Karpas-422 (cell line): ENCODE results near the gene FNDC5. TPM values are rescaled to one million over a fixed set of nuclear protein-coding genes. Genes with fewer than 3 reads are reported as not detected.

Source experiments
- DNase-seq: peaks from one replicate; pipeline ENCODE4 v3.0.0-alpha.2; 2015
- H2AFZ ChIP-seq: fragments of 200-600 bp; sonication (generic); 2 replicates; pipeline ENCODE4 v1.6.1; 2014; ENCODE audit warnings: antibody characterized with exemption, low read length, mixed read lengths
- H3K27ac ChIP-seq: fragments of 200-600 bp; sonication (generic); 2 replicates; pipeline ENCODE4 v1.5.1; 2014; ENCODE audit warnings: mild to moderate bottlenecking, low read length, moderate library complexity
- H3K27me3 ChIP-seq: fragments of 200-600 bp; sonication (generic); 2 replicates; pipeline ENCODE4 v1.6.1; 2014; ENCODE audit warnings: low read length, mixed read lengths
- H3K36me3 ChIP-seq: fragments of 200-600 bp; sonication (generic); 2 replicates; pipeline ENCODE4 v1.6.1; 2014; ENCODE audit warnings: low read length, mixed read lengths; ENCODE audit not compliant: insufficient read depth
- H3K4me1 ChIP-seq: fragments of 200-600 bp; sonication (generic); 2 replicates; pipeline ENCODE4 v1.6.1; 2014; ENCODE audit warnings: mild to moderate bottlenecking, low read length, mixed read lengths
- H3K4me2 ChIP-seq: fragments of 200-600 bp; sonication (generic); 2 replicates; pipeline ENCODE4 v1.6.1; 2014; ENCODE audit warnings: low read length, low read depth, mild to moderate bottlenecking; ENCODE audit not compliant: poor library complexity, severe bottlenecking
- H3K4me3 ChIP-seq: fragments of 200-600 bp; sonication (generic); 2 replicates; pipeline ENCODE4 v1.5.1; 2014; ENCODE audit warnings: mild to moderate bottlenecking, antibody characterized with exemption, low read length, mixed read lengths
- H3K79me2 ChIP-seq: fragments of 200-600 bp; sonication (generic); 2 replicates; pipeline ENCODE4 v1.6.1; 2014; ENCODE audit warnings: mild to moderate bottlenecking, low read length, mixed read lengths
- H3K9ac ChIP-seq: fragments of 200-600 bp; sonication (generic); 2 replicates; pipeline ENCODE4 v1.6.0; 2014; ENCODE audit warnings: low read length
- H3K9me2 ChIP-seq: fragments of 200-600 bp; sonication (generic), shearing (Covaris generic); replicated peaks from 2 replicates; pipeline ENCODE4 v1.6.0; 2014; ENCODE audit warnings: mild to moderate bottlenecking, low read length, moderate library complexity; ENCODE audit not compliant: insufficient read depth
- H3K9me3 ChIP-seq: fragments of 300-700, 200-600 bp; sonication (generic); 2 replicates; pipeline ENCODE4 v1.6.1; 2014; ENCODE audit warnings: low read length, mixed read lengths
- H4K20me1 ChIP-seq: fragments of 200-600 bp; sonication (generic); 2 replicates; pipeline ENCODE4 v1.6.1; 2014; ENCODE audit warnings: mild to moderate bottlenecking, antibody characterized with exemption, low read length, low read depth; ENCODE audit not compliant: insufficient read depth
- total RNA-seq: library from RNA; depleted of rRNA; stranded (reverse); fragments of >200 nt; shearing (Covaris generic); gene quantifications from 2 replicates; pipeline ENCODE4 v1.2.3, GENCODE V29; 2014; ENCODE audit warnings: low replicate concordance; rRNA removed

The FNDC5 gene
- total RNA-seq: not detected in 2 replicates

DNA sequence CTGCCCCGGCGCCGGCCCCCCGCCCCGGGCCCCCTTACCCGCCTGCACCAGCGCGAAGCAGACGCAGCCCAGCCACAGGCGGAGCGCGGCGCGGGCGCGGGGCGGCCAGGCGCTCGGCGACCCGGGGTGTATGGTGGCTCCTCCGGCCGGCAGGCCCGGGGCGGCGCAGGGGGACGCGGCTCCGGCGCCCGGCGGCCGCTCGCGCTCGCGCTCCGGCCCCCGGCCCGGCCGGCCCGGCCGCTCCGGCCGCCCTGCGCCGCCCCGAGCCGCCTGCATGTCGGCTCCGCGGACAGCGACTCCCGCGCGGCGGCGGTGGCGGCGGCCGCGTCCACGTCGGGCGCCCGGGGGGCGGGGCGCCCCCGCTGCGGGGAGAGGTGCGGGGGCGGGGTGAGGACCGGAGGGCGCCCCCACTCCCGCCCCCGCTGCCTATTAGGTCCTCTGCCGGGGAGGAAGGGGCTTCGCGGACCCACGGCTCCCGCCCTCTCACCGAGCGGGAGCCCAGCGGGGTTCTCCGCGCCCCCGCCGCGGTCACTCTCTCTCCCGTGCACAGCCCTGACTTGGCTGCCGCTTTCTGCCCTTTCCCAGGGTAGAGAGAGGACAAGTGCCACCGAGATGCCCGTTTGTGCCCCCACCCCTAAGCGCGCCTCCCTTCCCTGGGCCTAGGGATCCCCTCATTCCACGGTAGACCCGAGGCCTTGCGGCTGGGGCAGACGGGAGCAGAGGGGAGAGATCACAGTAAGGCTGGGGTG, at the start of gene FNDC5:
FNDC5 (minus strand) TSS at position 298 of the 749 bp plus-strand sequence.
- Histone ChIP-seq H3K79me2 (no peaks in the 10 kb centered on the region), H3K27me3 (no peaks in the 10 kb centered on the region), H3K4me3 (no peak within 1 kb of the TSS), H3K4me2 (no peak within 1 kb of the TSS), H4K20me1 (no peaks in the 10 kb centered on the region), H3K4me1 (peaks cover 12% of the 10 kb centered on the region), H2AFZ (no peak within 1 kb of the TSS), H3K27ac (no peak within 1 kb of the TSS), H3K9me2 (no peaks in the 10 kb centered on the region), H3K9me3 (no peaks in the 10 kb centered on the region), H3K9ac (no peak within 1 kb of the TSS), H3K36me3 (no peaks in the 10 kb centered on the region)
- no peak for DNase-seq

DNA sequence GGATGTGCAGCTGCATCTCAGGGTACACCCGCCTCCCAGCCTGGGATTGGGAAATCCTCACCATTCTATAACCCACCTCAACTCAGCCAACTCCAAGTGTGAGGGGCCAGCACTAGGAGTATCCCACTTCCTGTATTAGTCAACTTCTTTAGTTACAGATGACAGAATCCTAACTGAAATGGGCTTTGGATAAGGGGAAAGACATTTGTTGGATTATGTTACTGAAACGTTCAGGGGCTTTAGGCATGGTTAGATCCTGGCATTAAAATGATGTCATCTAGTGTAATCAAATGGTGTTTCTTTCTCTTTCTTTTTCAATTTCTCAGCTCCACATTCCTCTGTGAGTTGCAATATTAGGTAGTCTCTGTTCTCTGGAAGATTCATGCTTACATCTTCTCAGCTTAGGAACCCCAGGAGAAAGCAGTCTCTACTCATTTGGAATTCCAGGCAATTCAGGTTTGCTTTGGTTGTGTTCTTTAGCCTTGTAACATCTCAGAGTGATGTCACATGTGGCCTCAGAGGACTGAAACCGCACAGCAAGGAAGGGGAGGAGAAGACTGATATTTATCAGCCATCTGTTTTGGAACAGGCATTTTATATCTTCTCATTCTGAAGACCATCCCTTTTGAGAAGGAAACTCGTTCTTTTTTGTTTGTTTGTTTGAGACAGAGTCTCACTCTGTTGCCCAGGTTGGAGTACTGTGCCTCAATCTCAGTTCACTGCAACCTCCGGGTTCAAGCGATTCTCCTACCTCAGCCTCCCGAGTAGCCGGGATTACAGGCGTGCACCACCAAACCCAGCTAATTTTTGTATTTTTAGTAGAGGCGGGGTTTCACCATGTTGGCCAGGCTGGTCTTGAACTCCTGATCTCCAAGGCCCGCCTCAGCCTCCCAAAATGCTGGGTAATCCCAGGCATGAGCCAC, 49.4 kb upstream of the FNDC5 start:
- Histone ChIP-seq H3K79me2 (no peaks in the 10 kb centered on the region), H3K4me2 (no peak overlapping the region), H3K27me3 (no peaks in the 10 kb centered on the region)

DNA sequence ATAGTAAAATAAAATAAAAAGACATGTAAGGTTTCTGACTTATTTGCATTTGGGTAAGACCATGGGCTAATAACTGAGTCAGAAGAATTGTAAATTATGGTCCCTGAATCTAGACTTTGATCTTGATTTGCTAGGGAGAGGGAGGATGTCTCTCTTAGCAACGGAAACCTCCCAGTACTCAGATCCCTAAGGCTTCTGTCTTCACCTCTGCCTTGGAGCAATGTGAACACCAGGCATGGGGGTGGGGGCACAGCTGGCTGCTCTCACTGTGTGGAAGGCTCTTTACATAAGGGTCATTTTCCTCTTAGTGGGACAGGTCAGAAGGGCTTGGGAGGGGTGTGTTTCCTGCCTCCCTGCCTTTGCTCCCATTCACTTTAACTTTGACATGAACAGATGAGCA, 47.5 kb upstream of the FNDC5 start:
- DNase-seq: no peak

More for the DNA sequence above, 49.4 kb upstream of the FNDC5 start:
- Histone ChIP-seq H3K9ac (no peak overlapping the region), H3K9me2 (no peaks in the 10 kb centered on the region), H4K20me1 (no peaks in the 10 kb centered on the region), H3K27ac (no peak overlapping the region), H3K4me3 (no peak overlapping the region), H3K9me3 (no peaks in the 10 kb centered on the region), H3K4me1 (no peaks in the 10 kb centered on the region), H3K36me3 (peaks cover 6% of the 10 kb centered on the region; the same call in 1 of the 2 replicates), H2AFZ (no peak overlapping the region)
- no peak for DNase-seq

DNA sequence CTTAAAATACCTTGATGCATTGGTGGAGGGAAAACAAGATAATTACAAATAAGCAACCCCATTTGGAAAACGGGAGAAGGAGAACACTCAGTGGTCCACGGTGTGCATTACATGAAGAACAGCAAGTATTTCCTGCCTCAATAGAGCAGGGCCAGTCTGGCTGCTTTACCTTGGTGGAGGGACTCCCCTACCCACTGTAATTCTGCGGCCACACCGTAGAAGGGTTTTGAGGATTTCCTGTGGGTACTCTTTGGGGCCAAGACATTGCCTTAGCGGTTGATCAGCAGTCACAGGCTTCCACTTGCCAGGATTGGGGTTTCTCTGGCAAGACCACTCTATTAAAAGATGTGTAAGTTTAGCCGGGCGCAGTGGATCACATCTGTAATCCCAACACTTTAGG, 46.8 kb upstream of the FNDC5 start:
- Histone ChIP-seq H3K4me1 (no peaks in the 10 kb centered on the region), H3K9me2 (no peaks in the 10 kb centered on the region), H3K4me3 (no peak overlapping the region), H4K20me1 (no peaks in the 10 kb centered on the region), H3K4me2 (no peak overlapping the region), H3K79me2 (no peaks in the 10 kb centered on the region), H3K27me3 (no peaks in the 10 kb centered on the region), H3K36me3 (peaks cover 6% of the 10 kb centered on the region; the same call in 1 of the 2 replicates), H2AFZ (no peak overlapping the region), H3K9ac (no peak overlapping the region), H3K27ac (no peak overlapping the region), H3K9me3 (no peaks in the 10 kb centered on the region)
- no peak for DNase-seq

More for the DNA sequence above, 47.5 kb upstream of the FNDC5 start:
- no peak overlapping the region for H2AFZ ChIP-seq
- no peaks in the 10 kb centered on the region for H3K79me2 ChIP-seq
- H3K4me2 ChIP-seq: no peak overlapping the region
- no peak overlapping the region for H3K9ac ChIP-seq
- no peak overlapping the region for H3K27ac ChIP-seq
- H3K27me3 ChIP-seq: no peaks in the 10 kb centered on the region
- H3K36me3 ChIP-seq: peaks cover 6% of the 10 kb centered on the region; the same call in 1 of the 2 replicates
- H3K4me1 ChIP-seq: no peaks in the 10 kb centered on the region
- no peaks in the 10 kb centered on the region for H3K9me3 ChIP-seq
- no peaks in the 10 kb centered on the region for H3K9me2 ChIP-seq
- no peaks in the 10 kb centered on the region for H4K20me1 ChIP-seq
- no peak overlapping the region for H3K4me3 ChIP-seq

DNA sequence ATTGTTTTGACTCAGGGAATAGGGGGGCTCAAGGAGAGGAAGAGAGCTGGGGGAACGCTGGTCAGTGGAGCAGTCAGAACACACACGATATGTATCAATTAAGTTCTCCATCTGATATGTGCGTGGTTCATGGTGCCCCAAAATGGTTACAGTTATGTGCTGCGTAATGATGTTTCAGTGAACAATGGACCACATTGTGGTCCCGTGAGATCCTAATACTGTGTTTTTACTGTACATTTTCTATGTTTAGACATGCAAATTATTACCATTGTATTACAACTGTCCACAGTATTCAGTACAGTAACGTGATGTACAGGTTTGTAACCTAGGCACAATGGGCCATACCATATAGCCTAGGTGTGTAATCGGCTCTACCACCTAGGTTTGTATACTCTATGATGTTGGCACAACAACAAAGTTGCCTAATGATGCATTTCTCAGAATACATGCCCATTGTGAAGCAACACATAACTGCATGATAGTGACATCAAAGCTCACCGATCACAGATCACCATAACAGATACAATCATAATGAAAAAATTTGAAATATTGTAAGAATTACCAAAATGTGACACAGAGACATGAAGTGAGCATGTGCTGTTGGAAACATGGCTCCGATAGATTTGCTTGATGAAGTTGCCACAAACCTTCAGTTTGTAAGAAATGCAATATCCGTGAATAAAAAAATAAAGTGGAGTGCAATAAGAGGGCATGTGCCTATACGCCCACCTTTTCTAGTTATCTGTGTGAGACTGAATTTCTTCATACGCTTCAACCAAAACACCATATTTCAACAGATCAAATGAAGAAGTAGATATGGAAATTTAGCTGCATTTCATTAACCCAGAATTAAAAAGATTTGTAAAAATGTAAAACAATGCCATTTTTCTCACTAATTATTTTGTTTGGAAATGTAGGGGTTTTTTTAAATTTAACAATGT, 45.3 kb upstream of the FNDC5 start:
- Histone ChIP-seq H3K4me1 (no peaks in the 10 kb centered on the region), H3K36me3 (peaks cover 6% of the 10 kb centered on the region; the same call in 1 of the 2 replicates), H3K27ac (no peak overlapping the region), H2AFZ (no peak overlapping the region), H3K4me3 (no peak overlapping the region), H3K27me3 (no peaks in the 10 kb centered on the region), H3K9me3 (no peaks in the 10 kb centered on the region), H3K79me2 (no peaks in the 10 kb centered on the region), H4K20me1 (no peaks in the 10 kb centered on the region), H3K9me2 (no peaks in the 10 kb centered on the region), H3K4me2 (no peak overlapping the region), H3K9ac (no peak overlapping the region)
- no peak for DNase-seq

DNA sequence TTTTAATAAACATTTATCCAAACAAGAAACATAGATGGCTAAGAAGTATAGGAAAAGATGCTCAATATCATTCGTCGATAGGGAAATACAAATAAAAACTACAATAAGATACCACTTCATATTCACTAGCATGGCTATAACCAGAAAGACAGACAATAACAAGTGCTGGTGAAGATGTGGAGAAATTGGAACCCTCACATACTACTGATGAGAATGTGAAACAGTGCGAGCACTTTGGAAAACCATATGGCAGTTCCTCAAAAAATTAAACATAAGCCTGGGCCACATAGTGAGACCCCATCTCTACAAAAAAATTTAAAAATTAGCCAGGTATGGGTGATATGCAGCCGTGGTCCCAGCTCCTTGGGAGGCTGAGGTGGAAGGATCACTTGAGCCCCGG, 39.6 kb upstream of the FNDC5 start:
- Histone ChIP-seq H3K4me2 (no peak overlapping the region), H3K9me2 (no peaks in the 10 kb centered on the region), H3K36me3 (no peaks in the 10 kb centered on the region), H3K9me3 (no peaks in the 10 kb centered on the region), H2AFZ (no peak overlapping the region), H3K4me3 (no peak overlapping the region), H3K9ac (no peak overlapping the region), H3K79me2 (no peaks in the 10 kb centered on the region), H3K27ac (no peak overlapping the region), H3K4me1 (no peaks in the 10 kb centered on the region), H3K27me3 (no peaks in the 10 kb centered on the region), H4K20me1 (no peaks in the 10 kb centered on the region)
- DNase-seq: no peak

DNA sequence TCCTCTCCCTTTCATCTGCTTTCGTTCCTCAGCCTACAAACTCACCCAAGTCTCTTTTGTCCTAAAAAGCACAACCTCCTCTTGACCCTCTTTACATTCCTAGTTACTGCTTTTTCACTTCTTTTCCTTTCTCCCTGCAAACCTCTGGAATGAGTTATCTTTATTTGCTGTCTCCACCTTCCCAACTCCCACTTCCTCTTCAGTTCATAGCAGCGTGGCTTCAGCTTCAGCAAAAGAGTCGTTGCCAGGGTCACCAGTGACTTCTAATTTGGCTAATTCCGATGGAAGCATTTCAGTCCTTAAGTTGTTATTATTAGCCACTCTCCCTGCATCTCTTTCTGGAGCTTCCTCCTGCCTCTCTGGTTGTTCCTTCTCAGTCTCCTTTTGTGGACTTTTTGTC, 36.7 kb upstream of the FNDC5 start:
- Histone ChIP-seq H3K27ac (no peak overlapping the region), H3K9me3 (no peaks in the 10 kb centered on the region), H3K4me1 (no peaks in the 10 kb centered on the region)

More for the DNA sequence above, 36.7 kb upstream of the FNDC5 start:
- no peak for DNase-seq
- H3K27me3 ChIP-seq: no peaks in the 10 kb centered on the region
- H3K4me2 ChIP-seq: no peak overlapping the region
- H3K36me3 ChIP-seq: no peaks in the 10 kb centered on the region
- no peaks in the 10 kb centered on the region for H4K20me1 ChIP-seq
- no peaks in the 10 kb centered on the region for H3K79me2 ChIP-seq
- no peak overlapping the region for H3K4me3 ChIP-seq
- H3K9ac ChIP-seq: no peak overlapping the region
- no peaks in the 10 kb centered on the region for H3K9me2 ChIP-seq
- H2AFZ ChIP-seq: no peak overlapping the region
